Stimulated activated CD4-positive, alpha-beta T cell treated with anti-CD3 and anti-CD28 coated beads, TNF-alpha, amount 100 ng/mL, for 48 hours (primary cell): ENCODE measurements around the gene CERKL.
"Not testable (repeated sequence)": the region's sequence is repeated elsewhere in the genome, so short reads cannot be mapped to it uniquely, and the experiment has no call there.

Experiments
- DNase-seq, 3 donors: peaks; one replicate each; pipeline ENCODE4 v3.0.0-alpha.2; 2020; ENCODE audit warnings: low read depth in 3 of 3

The CERKL gene

GRCh38 chr2:181656450-181657291 lies at the start of gene CERKL:
Gene CERKL, minus strand, starts transcription at chr2:181657105. Its CDS starts 99 bp downstream, at chr2:181657006.
- DNase-seq, result no peak

DNA sequence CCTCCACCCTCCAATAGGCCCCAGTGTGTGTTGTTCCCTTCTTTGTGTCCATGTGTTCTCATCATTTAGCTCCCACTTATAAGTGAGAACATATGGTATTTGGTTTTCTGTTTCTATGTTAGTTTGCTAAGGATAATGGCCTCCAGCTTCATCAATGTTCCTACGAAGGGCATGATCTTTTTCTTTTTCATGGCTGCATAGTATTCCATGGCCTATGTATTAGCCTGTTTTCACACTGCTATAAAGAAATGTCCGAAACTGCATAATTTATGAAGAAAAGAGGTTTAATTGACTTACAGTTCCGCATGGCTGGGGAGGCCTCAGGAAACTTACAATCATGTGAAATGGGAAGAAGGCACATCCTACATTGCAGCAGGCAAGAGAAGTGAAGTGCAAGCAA lies 45.6 kb upstream of the CERKL start:
- not testable (repeated sequence) for DNase-seq

DNA sequence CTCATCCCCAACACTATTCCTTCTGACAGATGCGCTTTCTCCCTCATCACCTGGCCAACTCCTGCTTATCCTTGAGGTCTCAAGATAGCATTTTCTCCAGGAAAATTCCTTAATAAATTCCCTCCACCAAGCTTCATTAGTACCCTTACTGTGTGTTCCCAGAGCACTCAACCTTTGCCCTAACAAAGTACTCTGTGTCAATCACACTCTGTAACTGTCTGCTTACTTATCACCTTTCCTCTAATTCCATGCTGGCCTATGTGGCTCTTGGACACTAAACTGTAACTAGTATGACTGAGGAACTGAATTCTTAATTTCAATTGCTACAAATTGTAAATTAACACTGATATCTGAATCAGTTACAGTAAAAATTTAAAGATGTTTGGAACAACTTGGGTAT lies 41.3 kb upstream of the CERKL start:
- no peak for DNase-seq

DNA sequence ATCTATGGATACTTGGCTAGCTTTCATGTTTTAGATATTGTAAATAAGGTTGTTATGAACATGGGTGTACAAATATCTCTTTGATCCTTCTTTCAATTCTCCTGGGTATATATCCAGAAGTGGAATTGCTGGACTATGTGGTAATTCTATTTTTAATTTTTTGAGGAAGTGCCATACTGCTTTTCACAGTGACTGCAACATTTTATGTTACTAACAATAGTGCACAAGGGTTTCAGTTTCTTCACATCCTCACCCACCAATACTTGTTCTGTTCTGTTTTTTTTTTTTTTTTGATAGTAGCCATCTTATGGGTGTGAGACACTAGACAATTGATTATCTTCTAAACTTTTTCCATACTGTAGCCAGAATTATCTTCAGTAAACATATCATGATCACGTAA lies 40.7 kb upstream of the CERKL start:
- no peak for DNase-seq

- no peak for DNase-seq
Observed at GRCh38 chr2:181697126-181697525, 40.2 kb upstream of the CERKL start.

DNA sequence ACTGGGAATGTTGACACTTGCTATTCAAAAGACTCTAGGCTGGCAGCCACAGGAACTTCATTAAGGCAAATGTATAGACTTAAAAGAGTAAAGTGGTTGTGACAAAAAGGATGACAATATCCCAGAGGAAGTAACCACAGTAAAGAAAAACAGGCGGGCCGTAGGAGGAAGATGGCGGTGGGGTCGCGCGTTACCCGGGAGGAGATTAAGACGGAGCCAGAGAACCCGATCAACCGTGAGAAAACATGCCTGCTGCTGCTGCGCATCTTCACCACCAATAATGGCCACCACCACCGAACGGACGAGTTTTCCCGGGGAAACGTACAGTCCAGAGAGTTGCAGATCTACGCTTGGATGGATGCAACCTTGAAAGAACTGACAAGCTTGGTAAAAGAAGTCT lies 37.4 kb upstream of the CERKL start:
- no peak for DNase-seq

GRCh38 chr2:181690860-181691259 lies 34.0 kb upstream of the CERKL start:
- DNase-seq, result no peak

- DNase-seq, result no peak
Observed at GRCh38 chr2:181686576-181687185, 29.8 kb upstream of the CERKL start.

DNA sequence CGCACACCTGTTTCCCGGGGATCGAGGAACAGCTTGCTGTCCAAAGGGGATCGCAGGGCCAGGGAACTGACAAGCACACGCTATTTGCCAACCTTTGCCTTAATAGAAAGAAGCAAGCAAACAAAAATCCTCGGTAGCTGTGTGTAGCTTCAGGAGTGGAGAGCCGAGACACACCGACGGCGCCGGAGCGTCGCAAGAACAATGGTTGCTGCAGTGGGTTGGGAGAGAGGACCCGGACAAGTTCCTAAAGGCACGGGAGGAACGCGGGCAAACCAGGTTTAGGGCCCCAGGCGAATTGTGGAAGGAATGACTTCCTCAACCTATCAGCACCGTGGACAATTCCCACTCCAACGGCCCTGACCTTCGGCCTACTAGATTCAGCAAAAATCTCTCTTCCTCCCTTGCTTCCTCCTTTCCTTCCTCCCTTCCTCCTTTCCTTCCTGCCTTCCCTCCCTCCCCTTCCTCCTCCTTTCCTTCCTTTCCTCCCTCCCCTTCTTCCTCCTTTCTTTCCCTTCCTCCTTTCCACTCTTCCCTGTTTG lies 28.3 kb upstream of the CERKL start:
- DNase-seq, result no peak

GRCh38 chr2:181684454-181685149 lies 27.7 kb upstream of the CERKL start:
- DNase-seq, result no peak

- no peak for DNase-seq
Observed at GRCh38 chr2:181683518-181684453, 26.9 kb upstream of the CERKL start.

GRCh38 chr2:181682795-181683517 lies 26.1 kb upstream of the CERKL start:
- no peak for DNase-seq

DNA sequence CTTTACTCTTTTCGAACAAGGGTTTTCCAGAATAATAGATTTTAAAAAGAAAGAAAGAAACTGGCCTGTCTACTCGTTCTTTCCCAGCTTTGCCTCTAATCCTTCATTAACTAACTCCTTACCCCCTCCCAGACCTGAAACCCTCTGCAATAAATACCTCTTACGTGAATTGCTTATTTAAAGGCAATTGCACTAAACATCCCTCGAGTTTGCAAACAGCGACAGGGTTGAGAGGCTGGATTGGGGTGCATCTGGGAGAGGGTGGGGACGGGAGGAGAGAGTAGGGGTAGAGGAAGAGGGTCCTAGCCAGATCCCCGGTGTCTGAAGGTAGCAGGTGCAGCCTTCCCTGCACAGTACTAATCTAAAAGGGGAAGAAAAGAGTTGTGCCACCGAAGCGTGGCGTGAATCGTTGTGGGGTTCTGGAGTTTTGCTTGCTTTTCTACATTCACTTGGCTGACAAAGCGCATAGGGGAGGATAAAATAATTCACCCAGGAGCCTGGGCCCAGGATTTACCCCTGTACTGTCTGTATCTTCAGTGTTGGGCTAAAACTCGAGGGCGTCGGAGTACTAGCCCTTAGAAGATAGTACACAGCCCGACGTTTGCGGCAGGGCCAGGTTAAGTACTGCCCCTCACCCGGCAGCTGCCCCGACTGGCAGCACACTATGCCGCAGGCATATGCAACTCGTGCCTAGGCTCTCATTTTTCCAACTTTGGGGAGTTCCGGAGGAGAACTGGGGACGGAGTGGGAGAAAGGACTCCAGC lies 25.3 kb upstream of the CERKL start:
- no peak for DNase-seq

GRCh38 chr2:181680937-181681811 lies 24.3 kb upstream of the CERKL start:
- DNase-seq, result no peak

GRCh38 chr2:181680055-181680936 lies 23.4 kb upstream of the CERKL start, which contains the start of gene NEUROD1:
Gene NEUROD1, minus strand, starts transcription at chr2:181680517. Its CDS starts 1,657 bp downstream, at chr2:181678860.
- DNase-seq, result no peak

- DNase-seq, result no peak
Observed at GRCh38 chr2:181679544-181679979, 22.7 kb upstream of the CERKL start.

- no peak for DNase-seq
Observed at GRCh38 chr2:181678861-181679543, 22.1 kb upstream of the CERKL start.
